GM19395 (cell line): ENCODE data around the gene ST6GALNAC2.
"Not testable (repeated sequence)": the region's sequence is repeated elsewhere in the genome, so short reads cannot be mapped to it uniquely, and the experiment has no call there.

Source experiments
- ATAC-seq: cut with Tn5 transposase; IDR thresholded peaks from one replicate; pipeline ENCODE4 v1.9.1; 2021; ENCODE audit warnings: mild to moderate bottlenecking, moderate library complexity; ENCODE audit not compliant: unreplicated experiment

Gene ST6GALNAC2

GRCh38 chr17:76542566-76542971 lies 43.1 kb downstream of the ST6GALNAC2 start:
- ATAC-seq: no peak

DNA sequence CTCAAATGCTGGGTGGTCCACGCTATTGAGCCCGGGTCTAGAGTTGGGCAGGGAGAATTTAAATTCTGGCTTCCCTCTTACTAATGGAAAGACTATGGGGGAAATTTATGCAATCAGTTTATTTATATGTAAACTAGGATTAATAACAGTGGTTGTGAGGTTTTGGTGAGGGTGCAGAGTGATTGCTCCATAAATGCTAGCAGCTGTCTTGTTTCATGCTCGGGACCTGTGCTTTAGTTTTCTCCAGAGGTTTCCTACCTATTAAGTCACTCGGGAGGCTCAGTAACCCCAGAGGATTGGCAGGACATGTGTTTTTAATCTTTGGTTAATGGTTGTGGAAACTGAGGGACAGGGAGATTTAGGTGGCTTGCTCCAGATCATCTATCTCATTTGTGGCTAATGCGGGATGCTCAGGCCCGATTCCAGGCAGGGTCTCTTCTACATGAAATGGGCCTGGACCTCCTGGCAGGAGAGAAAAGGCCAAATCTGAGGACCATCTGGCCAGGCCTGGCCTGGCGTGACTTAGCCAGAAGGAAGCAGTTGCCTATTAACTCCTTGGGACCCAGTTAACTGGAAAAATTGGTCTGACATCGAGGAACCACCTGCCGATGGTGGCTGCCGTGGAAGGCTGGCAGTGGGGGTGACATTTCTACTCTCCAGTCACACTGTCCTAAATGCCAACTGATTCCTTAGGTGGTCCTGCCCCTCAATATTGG lies 43.8 kb downstream of the ST6GALNAC2 start:
- no peak for ATAC-seq

DNA sequence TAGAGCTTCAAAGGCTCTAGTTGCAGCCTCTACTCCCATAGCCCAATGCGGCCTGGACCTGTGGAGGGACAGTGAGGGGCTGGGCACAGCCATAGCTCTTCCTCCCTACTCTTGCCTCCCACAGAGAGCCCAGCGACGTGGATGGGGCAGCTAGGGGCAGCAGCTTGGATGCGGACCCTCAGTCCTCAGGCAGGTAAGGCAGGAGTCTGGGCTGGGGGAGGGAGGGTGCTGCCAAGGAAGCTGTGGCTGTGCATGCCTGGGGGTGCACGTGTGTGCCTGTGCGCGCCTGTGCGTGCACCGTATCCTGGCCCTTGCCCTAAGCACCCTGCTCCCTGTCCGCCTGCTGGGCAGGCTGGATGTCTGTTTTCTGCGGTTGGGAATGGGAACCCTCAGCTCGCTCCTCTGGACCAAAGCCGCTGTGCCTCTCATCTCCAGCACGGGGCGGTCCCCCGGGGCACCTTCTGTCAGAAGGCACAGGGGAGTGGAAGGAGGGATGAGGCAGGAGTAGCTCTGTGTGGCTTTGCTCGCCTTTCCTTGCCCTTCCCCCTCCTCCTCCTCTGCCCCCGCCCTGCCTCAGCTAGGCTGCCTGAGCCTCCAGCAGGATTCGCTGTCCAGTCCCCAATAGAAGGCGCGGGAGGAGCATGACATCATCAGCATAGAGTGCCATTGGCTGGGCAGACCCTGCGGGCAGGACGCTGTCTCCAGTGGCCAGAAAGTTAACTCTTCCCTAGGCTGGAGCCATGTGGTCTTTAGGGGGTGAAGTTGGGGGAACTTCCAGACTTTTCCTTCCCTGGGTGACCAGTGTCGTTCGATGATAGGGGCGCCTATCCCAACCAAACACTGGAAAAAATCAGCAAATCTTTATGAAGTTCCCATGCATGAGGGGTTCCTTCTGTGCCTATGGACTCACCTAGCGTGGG lies 45.0 kb downstream of the ST6GALNAC2 start:
- no peak for ATAC-seq

DNA sequence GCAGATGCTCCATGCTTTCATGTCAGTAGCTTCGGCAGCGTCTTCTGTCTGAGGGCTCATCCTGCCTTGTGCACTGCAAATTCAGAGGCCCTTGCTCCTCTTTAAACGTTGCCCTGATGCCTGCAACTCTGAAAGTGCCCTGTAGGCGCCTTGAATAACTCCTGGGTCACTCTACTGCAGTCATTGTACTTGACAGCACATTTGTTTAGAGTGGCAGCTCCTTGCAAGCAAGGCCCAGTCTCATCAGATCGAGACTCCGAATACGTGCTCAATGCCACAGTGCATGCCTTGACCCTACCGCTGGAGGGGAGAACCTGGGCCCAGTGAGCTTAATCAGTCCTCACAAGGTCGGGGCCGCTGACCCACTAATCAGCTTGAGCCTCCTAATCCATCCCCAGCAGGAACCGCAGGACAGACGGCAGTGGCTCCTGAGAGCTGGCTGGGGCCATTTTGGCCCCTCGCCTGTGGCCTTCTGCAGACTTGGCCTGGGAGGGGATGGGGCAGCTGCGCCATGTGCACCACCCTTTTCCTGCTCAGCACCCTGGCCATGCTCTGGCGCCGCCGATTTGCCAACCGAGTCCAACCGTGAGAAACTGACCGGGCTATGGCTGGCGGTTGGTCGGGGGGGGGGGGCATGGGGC lies 45.9 kb downstream of the ST6GALNAC2 start, which contains the start of gene PRCD:
Gene PRCD, plus strand, starts transcription at position 414 of the 641 bp plus-strand sequence. Its CDS starts 98 bp downstream, at position 512.
- ATAC-seq: no peak

GRCh38 chr17:76538941-76539570 lies 46.6 kb downstream of the ST6GALNAC2 start:
- ATAC-seq: no peak

GRCh38 chr17:76538281-76538931 lies 47.3 kb downstream of the ST6GALNAC2 start:
- no peak for ATAC-seq

DNA sequence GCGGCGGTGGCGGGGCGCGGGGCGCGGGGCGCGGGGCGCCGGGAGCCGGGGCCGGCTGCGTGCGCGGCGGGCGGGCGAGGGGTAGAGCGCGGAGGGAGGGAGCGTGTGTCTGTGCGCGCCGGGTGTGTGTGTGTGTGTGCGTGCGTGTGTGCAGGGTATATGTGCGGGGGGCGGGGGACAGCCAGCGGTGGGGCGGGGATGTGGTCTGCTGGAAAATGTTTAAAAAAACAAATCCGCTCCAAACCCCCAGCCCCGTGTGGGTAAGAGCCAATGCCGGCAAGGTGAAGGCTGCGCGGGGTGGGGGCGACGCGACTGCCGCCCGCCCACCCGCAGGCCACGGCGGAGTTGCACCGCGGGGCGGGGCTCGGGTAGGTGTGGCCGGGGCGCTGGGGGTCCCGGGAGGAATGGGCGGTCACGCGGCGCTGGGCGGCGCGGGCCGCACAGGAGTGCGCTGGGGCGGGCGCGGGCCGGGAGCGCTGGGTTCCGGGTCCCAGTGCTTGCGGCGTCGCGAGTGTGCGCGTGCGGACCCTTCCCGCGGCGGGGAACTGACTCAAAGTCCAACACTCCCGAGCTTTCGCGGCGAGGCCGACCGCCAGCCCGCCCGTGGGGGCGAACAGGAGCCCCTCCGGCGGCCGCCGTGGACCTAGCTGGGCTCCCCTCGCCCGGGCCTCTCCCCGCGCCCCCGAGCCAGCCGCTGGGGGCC lies 47.9 kb downstream of the ST6GALNAC2 start, which contains the start of gene CYGB:
Gene CYGB, minus strand, starts transcription at position 132 of the 703 bp plus-strand sequence. CDS start 167 bp downstream, outside the sequence.
- ATAC-seq: no peak

- no peak for ATAC-seq
Measured at GRCh38 chr17:76537288-76537577, 48.4 kb downstream of the ST6GALNAC2 start.

DNA sequence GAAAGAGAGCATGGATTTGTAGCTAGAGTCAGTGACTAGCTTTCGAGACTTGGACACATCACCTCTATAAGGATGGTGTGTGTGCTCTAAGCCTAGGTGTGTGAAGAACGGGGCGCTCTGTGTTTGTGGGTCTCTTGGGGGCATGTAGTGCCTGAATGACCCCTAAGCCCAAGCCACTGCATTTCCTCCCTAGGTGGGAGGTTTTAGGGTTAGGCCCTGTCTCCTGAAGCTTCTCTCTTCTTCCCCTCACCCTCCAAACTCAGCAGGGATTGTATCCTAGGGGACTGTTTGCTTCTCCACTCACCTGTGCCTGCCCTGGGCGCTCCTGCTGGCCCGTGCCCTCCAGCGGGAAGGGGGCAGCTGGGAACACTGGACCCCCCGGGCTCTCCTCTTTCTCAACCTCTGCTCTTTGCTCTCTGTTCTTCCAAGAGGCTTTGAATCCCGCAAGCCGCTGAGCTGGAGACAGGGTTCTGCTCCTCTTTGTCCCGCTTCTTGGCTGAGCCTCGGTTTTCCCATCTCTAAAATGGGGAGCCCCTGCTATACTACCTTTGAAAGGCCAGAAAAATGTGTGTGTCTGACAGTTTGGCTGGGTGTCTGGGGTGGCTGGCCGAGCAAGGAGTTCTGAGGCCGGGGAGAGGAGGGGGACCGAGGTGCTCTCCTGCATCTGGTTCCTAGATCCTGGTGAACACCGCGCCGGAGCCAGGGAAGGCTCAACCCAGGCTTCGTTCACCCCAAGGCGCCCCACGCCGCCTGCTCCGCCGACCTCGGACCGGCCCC lies 49.0 kb downstream of the ST6GALNAC2 start:
- ATAC-seq: no peak

DNA sequence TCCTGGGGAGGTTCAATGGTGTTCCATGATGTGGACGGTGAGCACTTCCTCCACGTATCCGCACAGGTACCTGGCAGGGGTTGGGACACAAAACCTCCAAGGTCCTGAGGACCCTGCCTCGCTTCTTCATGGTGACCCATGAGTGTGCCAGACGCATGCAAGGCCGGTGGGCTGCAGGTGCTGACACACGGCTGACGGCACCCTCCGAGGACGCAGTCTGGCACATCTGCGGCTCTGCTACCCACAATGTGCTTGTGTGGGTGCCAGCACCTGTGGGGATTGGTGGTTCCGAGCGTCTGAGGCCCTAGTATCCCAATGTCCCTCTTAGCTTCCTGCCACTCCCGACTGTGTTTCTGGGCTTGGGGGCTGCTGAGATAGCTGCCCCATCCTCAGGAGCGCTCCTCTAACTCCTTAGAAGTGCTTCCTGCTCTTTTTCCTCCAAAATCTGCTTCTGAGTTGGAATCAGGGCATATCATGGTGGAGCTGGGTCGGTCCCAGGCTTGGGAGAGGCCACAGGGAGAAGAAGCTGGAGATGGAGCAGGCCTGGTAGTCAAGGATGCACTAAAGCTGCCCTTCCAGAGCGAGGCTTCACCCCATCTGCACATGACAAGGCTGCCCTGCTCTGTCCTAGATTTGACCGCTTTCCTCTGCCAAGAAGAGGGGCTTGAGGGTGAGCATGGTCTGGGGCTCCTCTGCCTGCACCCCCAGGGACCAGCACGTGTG lies 49.7 kb downstream of the ST6GALNAC2 start:
- ATAC-seq: no peak

DNA sequence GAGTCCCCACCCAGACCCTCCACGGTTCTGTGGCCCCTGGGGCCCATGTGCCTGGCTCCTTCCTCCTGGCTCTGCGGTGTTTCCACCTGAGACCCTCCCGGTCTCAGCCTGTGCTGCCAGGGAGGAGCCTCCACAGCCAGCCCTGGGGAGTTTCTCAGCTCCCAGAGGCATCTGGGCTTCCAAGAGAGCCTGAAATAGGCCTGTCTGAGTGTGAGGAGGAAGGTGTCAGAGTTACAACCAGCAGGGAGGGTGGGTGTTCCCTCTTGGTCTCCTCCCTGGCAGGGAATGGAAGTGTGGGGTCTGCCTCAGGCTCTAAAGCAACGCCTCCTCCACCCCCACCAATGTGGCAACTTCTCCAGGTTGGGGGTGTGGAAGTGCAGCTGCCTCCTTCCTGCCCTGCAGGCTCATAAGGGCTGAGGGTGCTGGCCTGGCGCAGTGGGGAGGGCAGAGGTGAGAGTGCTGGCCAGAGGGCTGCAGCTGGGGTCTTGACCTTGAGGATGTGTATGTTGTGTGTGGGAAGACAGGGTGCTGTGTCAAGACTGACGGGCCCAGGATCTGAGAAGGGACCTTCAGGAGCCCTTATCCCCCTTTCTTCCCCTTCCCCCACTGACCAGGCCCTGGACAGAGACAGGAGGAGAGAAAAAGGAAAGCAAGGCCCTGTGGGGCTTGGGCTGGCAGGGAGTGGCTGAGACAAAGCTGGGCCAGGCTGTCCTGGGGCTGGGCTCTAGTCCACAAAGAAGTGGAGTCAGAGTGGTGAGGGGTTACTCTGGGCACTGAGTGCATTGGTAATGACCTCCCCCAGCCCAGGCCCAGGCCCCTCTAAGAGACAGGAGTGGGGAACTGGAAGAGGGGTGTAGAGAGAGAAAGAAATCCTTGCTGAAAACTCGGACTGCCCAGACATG lies 50.6 kb downstream of the ST6GALNAC2 start:
- no peak for ATAC-seq

DNA sequence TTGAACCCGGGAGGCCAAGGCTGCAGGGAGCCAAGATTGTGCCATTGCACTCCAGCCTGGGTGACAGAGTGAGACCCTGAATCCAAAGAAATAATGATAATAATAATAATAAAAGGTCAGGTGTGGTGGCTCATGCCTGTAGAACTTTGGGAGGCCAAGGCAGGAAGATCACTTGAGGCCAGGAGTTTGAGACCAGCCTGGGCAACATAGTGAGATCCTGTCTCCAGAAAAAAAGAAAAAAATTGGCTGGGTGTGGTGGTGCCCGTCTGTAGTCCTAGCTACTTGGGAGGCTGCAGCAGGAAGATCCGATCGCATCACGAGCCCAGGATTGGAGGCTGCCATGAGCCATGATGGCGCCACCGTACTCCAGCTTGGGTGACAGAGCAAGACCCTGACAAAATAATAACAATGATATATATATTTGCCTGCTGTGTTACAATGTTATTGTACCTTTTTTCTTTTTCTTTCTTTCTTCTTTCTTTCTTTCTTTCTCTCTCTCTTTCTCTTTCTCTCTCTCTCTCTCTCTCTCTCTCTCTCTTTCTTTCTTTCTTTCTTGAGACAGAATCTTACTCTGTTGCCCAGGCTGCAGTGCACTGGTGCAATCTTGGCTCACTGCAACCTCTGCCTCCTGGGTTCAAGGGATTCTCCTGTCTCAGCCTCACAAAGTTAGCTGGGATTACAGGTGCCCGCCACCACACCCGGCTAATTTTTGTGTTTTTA lies 51.9 kb downstream of the ST6GALNAC2 start:
- not testable (repeated sequence) for ATAC-seq

DNA sequence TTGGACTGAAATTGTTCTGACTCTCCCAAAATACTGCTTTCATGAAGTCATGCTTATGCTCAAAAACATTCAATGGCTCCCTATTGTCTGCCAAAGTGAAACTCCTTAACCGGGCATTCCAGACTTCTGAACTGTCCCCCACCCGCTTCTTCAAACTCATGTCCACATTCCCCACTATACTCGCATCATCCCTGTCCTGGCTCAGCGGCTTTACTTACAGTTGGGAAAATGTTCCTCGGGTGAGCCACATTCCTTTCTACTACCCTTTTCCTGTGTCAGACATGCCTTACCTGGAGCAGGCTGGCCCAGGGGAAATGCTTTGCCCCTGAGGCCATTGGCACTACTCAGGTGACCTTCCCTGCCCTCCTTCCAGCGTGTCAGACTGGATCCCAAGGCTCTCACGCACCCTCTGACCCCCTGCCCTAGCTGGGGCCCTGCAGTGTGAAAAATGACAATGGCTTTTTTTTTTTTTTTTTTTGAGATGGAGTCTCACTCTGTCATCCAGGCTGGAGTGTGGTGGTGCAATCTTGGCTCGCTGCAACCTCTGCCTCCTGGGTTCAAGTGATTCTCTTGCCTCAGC lies 53.5 kb downstream of the ST6GALNAC2 start:
- no peak for ATAC-seq

- no peak for ATAC-seq
Measured at GRCh38 chr17:76531486-76532038, 54.1 kb downstream of the ST6GALNAC2 start.

DNA sequence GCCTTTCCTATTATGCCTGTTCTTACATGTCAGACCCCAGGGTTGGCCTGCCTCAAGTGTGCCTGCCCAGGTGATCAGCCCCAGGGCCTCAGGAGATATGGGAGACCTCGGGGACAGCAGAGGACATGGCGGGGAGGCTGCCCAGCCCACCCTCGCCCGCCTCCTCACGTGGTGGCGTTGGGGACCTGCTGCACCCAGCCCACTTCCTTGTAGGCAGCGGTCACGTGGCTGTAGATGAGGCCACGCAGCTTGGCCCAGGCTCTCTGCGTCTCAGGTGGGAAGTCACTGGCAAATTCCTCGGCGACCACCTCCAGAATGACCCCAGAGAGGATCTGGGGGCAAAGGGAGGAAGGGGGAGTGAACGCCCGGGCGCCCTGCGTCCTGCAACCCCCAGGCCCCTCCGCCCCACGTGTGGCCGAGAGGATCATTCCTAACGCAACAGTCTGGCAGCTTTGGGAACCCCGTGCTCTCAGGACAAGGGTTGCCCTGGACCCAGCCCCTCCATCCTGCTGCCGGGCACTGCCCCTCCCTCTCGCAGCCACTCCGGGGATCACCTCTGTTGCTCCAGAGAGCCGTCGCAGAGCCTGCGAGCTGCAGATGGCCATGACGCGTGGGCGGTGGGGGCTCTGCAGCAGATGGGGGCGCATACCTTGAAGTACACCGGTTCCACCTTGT lies 54.7 kb downstream of the ST6GALNAC2 start:
- no peak for ATAC-seq
